Activated CD8-positive, alpha-beta memory T cell treated with anti-CD3 and anti-CD28 coated beads, Interleukin-2, amount 50 U/mL, for 48 hours (primary cell): ENCODE results near the gene ROS1.
"Not testable (repeated sequence)": the region's sequence is repeated elsewhere in the genome, so short reads cannot be mapped to it uniquely, and the experiment has no call there.

ENCODE experiments used
- DNase-seq: peaks from one replicate; pipeline ENCODE4 v3.0.0-alpha.2; 2020

The ROS1 gene

DNA sequence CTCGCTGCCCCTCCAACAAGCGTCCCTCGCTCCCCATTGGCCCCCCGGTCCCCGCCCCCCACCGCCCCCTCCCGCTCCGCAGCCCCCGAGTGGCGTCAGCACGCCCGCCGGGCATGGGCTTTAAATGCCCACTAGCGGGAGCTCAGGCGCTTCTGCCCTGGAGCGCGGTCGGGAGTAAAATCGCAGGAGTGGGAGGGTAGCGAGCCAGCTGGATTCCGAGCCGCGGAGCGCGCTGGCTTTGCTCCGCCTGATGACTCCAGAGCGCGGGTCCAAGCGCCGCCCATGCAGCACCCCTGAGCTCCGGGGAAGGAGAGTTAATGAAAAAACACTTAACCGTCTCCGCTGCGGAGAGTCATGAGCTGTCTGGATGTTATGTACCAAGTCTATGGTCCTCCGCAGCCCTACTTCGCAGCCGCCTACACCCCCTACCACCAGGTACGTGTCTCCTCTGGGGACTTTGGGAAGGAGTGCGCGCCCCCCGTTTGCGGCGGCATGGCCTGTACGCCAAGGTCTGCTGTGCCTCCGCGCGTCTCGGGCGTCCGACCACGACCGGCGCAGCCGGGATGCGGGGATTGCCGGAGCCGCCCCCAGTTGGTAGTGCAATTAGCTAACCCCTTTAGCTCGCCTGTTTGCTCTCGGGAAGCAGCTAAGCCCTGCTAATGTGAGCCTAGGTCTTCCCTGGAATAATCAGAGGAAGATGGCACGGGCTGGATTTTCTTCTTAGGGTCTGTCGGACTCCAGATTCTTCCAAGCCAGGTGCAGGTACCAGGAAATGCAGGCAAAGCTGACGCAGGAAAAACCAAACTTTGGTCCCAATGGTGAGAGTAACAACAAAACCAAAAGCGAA, 160.1 kb downstream of the ROS1 start, which contains the start of gene VGLL2:
Gene VGLL2, plus strand, starts transcription at position 149 of the 847 bp plus-strand sequence. Its CDS starts 206 bp downstream, at position 355.
- DNase-seq: peak; percentile 58

DNA sequence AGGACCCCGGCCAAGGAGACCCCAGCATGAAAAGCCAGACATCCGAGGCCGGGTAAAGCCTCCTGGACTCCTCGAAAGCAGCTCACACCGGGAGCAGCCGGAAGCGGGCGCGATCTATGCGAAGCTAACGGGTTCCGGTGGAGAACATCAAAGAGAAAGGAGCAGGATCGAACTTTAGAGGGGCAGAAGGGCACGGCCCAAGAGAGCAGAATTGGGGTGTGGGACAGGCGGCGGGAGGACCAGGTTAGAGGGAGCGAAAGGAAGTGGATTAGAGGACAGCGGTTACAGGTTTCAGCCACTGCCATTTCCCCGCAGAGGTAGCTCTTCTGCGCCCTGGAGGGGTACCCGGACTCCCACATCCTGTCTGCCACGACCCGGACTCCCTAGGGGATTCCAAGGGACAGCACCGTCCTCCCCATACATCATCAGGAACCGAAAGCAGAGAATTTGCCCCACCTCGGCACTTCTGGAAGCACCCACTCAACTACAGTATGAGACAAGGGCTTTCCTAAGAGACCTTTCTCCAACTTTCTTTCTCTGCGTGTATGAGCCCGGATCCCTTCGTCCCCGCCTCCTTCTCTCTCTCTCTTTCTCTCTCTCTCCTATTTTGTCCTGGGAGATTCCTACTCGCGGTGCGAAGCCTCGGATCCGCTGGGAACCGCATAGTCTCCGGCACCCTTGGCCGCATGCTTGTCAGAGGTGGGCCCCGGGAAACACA, 160.9 kb downstream of the ROS1 start:
- peak; percentile 54 for DNase-seq

- no peak for DNase-seq
Measured at GRCh38 chr6:117264369-117264691, 161.4 kb downstream of the ROS1 start.

DNA sequence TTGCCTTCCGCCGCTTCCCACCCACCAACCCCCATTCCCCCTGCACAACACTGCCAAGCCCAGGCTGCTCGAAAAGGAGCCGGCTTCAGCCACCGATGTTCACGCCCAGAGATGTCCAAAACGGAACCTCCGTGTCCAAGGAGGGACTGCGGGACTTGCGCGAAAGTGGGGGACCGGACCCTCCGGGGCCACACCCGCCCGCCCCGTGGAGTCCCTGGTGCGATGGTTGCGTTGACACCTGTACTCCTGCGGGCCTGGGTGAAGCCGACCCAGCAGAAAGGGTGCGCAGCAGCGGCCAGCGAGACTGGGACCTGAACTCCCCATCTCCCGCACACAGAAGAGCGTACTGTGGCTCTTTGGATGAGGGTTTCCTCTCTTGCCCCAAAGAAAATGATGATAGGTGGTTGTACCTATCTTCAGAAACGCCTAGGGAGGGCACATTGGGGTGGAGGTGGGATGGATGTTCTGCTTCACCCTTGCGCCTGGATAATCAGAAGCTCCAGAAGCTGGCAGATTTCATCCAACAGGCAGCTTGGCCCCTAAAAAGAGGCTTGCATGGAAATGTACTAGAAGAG, 162.3 kb downstream of the ROS1 start:
- DNase-seq: no peak

DNA sequence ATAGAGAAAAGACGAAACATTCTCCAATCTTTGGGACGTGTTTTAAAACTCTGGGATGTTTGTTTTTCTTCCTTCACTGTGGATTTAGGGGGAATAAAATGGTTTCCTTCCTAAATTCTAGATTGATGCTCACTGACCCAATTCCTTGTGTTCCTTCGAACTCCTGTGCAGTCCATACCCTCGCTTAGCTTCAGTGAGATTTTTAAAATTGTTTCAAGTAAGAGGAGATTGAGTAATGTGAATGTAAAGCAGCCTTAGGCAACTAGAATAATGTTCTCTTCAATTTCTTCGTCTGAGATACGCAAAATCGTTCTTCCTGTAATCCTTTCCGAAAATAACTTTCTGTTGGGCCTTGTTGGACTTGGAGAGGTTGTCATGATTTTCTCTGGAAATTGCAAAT, 162.9 kb downstream of the ROS1 start:
- DNase-seq: no peak

DNA sequence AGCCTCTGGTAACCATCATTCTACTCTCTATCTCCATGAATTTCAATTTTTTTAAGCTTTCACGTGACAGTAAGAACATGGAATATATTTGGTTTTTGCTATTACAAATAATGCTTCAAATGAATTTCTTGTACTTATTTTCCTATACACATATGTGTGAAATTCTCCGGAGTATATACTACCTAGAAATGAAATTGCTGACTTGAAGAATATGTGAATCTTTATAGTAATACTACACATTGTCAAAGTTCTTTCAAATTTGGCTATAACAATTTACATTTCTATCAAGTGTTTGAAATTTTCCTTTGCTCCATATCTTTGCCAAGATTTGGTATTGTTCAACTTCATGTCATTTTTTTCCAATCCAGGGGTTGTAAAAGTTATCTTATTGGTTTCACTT, 172.0 kb downstream of the ROS1 start:
- DNase-seq: no peak

DNA sequence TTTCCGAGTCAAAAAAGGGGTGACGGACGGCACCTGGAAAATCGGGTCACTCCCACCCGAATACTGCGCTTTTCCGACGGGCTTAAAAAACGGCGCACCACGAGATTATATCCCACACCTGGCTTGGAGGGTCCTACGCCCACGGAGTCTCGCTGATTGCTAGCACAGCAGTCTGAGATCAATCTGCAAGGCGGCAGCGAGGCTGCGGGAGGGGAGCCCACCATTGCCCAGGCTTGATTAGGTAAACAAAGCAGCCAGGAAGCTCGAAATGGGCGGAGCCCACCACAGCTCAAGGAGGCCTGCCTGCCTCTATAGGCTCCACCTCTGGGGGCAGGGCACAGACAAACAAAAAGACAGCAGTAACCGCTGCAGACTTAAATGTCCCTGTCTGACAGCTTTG, 180.8 kb downstream of the ROS1 start:
- DNase-seq: not testable (repeated sequence)

DNA sequence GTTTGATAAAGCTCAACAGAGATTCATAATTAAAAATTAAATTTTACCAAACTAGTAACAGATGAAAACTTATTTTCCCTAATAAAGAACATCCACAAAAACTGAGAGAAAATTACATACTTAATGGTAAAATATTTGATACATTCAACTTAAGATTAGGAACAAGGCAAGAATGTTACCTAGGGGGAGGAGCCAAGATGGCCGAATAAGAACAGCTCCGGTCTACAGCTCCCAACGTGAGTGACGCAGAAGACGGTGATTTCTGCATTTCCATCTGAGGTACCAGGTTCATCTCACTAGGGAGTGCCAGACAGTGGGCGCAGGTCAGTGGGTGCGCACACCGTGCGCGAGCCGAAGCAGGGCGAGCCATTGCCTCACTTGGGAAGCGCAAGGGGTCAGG, 181.2 kb downstream of the ROS1 start:
- DNase-seq: not testable (repeated sequence)
